SW 1271 (cell line): ENCODE measurements around the gene SETMAR.

Experiments used
- DNase-seq, 2 experiments: peaks; one replicate each; lab custom pipeline; 2025; lab: John Stamatoyannopoulos, UW

The SETMAR gene

DNA sequence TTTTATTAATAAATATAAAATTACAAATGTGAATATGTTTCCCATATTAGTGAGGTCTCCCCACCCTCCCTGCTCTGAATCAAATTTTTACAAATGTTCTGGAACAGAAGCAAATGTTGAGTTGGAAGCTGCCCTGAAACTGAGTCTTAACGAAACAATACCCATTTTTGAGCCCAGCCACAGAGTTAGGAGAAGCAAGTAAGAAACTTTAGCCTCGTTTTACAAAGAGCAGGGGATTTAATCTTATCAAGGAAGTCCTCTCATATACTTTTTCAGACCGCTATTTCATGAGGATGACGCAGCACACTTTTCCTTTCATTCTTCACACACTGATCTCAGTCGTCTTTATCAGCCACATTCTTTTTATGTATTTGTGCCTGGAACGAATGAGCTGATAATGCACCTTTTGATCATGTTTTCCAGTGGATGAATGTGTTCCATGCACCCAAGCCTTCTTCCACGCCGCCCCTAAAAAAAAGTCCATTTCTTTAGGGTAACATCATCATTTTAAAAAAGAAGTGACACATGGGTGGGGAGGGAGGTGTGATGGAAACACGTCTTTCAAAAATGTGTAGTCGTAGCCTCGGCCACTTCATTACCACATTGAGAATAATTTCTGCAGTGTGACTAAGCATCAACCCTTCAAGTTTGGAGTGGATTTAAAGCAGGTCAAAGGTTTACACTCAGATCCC is 48.1 kb downstream of the SETMAR start:
- no peak for DNase-seq

- no peak for DNase-seq
These were observed 48.7 kb downstream of the SETMAR start for GRCh38 chr3:4351872-4352271.

DNA sequence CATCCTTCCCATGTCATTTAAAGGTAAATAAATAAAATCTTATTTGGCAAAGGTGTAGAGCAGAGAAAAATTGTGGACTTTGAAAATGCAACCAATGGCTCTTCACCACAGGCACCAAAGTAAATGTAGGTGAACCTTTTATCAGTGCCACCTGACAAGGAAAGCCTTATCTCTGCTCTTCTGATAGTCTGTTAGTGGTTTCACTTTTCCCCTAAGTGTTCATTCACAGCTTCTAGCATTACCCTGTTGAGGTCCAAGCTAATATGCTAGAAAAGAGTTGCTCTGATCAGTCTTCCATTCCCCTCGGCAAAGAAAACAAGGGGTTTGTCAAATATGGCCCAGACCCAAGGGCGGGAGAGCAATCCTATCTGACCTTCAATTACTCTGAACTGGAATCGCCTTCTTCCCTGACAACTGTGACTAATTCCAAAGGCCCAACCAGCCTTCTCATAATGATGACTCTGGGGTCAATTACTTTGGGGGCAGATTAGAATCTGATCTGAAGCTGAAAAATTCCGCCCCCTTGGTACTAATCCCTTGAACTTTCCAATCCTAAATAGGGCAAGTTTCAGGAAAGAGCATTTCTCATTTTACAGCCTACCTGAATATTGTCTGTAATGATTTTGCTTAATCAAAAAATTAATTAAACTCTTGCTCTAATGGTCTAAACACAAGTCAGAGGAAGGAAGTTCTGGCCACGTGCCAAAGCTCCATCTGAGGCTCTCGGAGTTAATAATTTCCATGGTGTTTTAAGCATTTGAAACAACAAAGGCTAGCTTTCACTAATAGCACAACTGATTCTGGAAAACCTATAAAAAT is 52.4 kb downstream of the SETMAR start:
- no peak for DNase-seq

GRCh38 chr3:4356220-4356540 is 53.0 kb downstream of the SETMAR start:
- no peak for DNase-seq

GRCh38 chr3:4356546-4357410 is 53.6 kb downstream of the SETMAR start:
- DNase-seq, result no peak

- no peak for DNase-seq
These were observed 55.1 kb downstream of the SETMAR start for GRCh38 chr3:4358273-4358672.

GRCh38 chr3:4359805-4360502 is 56.8 kb downstream of the SETMAR start:
- DNase-seq, result no peak

DNA sequence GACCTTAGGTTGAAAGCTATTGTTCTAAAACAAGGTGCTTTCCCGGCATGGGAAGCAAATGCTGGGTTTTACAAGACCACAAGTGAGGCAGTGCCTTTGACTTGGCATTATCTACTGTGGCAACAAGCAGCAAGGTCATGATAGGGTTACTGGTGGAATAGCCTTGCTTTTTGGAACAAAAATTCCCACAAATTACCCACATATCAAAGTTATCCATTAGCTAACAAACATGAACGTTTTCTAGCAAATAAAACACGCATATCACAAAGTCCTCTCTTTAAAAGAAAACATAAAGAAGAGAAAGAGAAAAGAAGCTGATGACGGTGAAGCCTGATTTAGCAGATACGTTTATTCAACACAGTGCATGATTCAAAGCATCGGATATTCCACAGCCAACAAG is 57.6 kb downstream of the SETMAR start:
- no peak for DNase-seq

GRCh38 chr3:4362523-4362922 is 59.4 kb downstream of the SETMAR start:
- DNase-seq, result no peak
